Fibroblast of lung (primary cell): ENCODE data around the gene METTL8.

Experiments used
- CTCF ChIP-seq, 2 donors: IDR thresholded peaks in 1 of 2; conservative IDR thresholded peaks in 1 of 2; 1 replicate in 1 of 2; 2 replicates in 1 of 2; pipeline ENCODE4 v1.5.1; 2011 to 2012; ENCODE audit warnings: low read length in 2 of 2, control low read depth in 1 of 2, inconsistent platforms in 1 of 2, low read depth in 1 of 2, mild to moderate bottlenecking in 1 of 2
- EZH2 ChIP-seq: IDR thresholded peaks from 2 replicates; pipeline ENCODE4 v1.5.1; 2012; ENCODE audit warnings: low read length, control low read depth, mild to moderate bottlenecking; ENCODE audit errors: missing control alignments

GRCh38 chr2:171344182-171344581 is 89.6 kb downstream of the METTL8 start:
- no peak for TF ChIP-seq CTCF (conservative IDR thresholded peaks at IDR 0.05 in 1 of 2, IDR thresholded peaks at IDR 0.05 in 1 of 2; ENCODE audit: low read depth in 1 of 2, low read length in 2 of 2)
- TF ChIP-seq EZH2: no peak
